Activated T-cell treated with anti-CD3 and anti-CD28 coated beads, Interleukin-2, amount 50 U/mL, for 24 hours (primary cell): ENCODE results near the gene CCDC71.

Experiments used
- DNase-seq: peaks from one replicate; pipeline ENCODE4 v3.0.0-alpha.2; 2020
- H3K27ac Mint-ChIP-seq: 2 replicates; pipeline ENCODE4 v1.8.0; 2020; ENCODE audit warnings: mild to moderate bottlenecking, mixed read lengths
- H3K27me3 Mint-ChIP-seq: 2 replicates; pipeline ENCODE4 v1.8.0; 2020; ENCODE audit warnings: mixed read lengths
- H3K36me3 Mint-ChIP-seq: 2 replicates; pipeline ENCODE4 v1.8.0; 2020; ENCODE audit warnings: low read depth, mixed read lengths
- H3K4me1 Mint-ChIP-seq: 2 replicates; pipeline ENCODE4 v1.8.0; 2020; ENCODE audit warnings: low read depth, mixed read lengths
- H3K4me3 Mint-ChIP-seq: 2 replicates; pipeline ENCODE4 v1.8.0; 2020; ENCODE audit warnings: mild to moderate bottlenecking, moderate library complexity, mixed read lengths
- H3K9me3 Mint-ChIP-seq: 2 replicates; pipeline ENCODE4 v1.8.0; 2020; ENCODE audit warnings: mixed read lengths

Gene CCDC71

DNA sequence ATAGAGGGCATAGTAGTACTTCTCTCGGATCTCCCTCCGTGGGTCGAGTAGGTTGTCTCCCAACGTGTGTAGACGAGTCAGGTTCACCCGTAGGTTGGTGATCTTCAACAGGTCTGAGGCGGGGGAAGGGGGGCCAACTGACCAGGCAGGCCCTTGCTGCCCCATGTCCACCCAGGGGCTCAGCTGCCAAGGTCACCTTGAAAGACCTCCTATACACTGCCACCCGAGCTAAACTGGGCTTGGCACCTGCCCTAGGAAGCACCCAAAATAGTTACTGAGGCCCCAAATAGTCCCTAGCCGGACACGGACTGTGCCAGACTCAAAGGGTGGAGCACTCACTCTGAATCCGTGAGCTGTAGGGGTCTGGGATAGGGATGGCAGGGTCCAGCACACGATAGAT, 35.1 kb downstream of the CCDC71 start:
- Mint-ChIP-seq H3K4me1 (peaks cover 1% of the 10 kb centered on the region), H3K9me3 (no peaks in the 10 kb centered on the region), H3K27ac (no peak overlapping the region), H3K27me3 (peaks cover 27% of the 10 kb centered on the region), H3K36me3 (no peaks in the 10 kb centered on the region), H3K4me3 (no peak overlapping the region)
- DNase-seq = no peak

DNA sequence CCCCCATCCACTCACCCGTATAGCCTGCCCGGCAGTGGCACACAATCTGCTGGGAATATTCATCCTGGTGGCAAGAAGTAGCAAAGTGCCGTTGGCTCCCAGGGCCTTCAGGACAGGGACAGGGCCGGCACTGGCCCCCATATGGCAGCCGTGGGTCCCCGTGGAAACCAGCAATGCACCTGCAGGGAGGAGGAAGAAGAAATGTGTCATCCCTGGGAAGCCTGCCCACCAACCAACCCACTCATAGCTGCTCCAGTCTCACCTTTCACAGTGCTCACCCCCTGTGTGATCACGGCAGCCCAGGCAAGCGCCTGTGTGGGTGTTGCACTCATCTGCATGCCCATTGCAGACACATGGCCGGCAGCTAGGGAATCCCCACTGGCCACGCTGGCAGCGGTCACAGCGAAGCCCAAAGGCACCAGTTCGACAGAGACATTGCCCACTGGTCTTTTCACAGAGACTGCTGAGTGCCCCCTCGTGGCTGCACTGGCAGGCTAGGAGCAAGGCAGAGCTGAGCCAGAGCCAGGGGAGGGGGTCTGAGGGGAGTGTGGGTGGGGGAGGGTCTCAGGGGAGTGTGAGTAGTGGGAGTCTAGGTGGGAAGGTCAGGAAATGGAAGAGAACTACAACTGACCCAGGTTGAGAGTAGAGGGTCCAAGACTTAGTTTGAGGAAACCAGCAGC, 41.0 kb downstream of the CCDC71 start:
- no peak for DNase-seq
- Mint-ChIP-seq H3K9me3 (no peaks in the 10 kb centered on the region), H3K27me3 (no peaks in the 10 kb centered on the region), H3K4me1 (peaks cover 13% of the 10 kb centered on the region), H3K36me3 (peaks cover 3% of the 10 kb centered on the region), H3K4me3 (no peak overlapping the region), H3K27ac (no peak overlapping the region)

- no peak for DNase-seq
- Mint-ChIP-seq H3K4me1 (peaks cover 20% of the 10 kb centered on the region), H3K27ac (no peak overlapping the region), H3K36me3 (peaks cover 7% of the 10 kb centered on the region), H3K27me3 (no peaks in the 10 kb centered on the region), H3K4me3 (no peak overlapping the region), H3K9me3 (no peaks in the 10 kb centered on the region)
Observed at GRCh38 chr3:49124203-49124602, 41.9 kb downstream of the CCDC71 start.

- Mint-ChIP-seq H3K36me3 (peaks cover 13% of the 10 kb centered on the region), H3K4me1 (peaks cover 25% of the 10 kb centered on the region), H3K4me3 (no peak overlapping the region), H3K9me3 (no peaks in the 10 kb centered on the region), H3K27ac (no peak overlapping the region), H3K27me3 (no peaks in the 10 kb centered on the region)
- DNase-seq = no peak
Observed at GRCh38 chr3:49123687-49124086, 42.4 kb downstream of the CCDC71 start.

DNA sequence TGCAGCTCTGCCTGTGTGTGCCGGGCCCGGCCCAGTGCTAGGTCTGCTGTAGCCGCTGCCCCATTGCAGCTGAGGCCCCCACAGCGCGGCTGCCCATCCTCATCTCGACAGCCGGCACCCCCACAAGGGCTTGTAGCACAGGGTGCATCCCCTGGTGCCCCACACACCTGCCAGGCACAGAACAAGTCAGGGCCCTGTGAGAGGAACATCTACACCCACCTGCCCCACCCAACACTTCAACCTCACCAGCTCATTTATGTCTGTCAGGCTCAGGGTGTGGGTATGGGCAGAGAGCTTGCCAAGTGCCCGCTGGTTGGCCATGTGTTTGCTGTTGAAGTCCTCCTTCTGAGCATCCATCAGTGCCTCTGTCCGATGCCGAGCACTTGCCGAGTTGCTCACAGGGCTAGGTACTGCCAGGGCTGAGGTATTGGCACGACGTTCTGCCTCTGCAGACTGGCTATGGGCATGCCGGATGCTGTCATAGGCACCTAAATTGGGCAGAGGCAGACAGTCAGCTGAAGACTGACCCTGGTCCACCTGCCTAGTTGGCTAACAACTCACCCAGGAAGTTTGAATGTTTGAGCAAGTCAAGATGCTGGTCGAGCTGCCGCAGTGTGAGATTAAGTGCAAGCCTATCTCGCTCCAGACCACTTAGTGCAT, 43.1 kb downstream of the CCDC71 start:
- DNase-seq = no peak
- Mint-ChIP-seq H3K27ac (no peak overlapping the region), H3K4me3 (no peak overlapping the region), H3K36me3 (peaks cover 19% of the 10 kb centered on the region), H3K4me1 (peaks cover 25% of the 10 kb centered on the region), H3K27me3 (no peaks in the 10 kb centered on the region), H3K9me3 (no peaks in the 10 kb centered on the region)

DNA sequence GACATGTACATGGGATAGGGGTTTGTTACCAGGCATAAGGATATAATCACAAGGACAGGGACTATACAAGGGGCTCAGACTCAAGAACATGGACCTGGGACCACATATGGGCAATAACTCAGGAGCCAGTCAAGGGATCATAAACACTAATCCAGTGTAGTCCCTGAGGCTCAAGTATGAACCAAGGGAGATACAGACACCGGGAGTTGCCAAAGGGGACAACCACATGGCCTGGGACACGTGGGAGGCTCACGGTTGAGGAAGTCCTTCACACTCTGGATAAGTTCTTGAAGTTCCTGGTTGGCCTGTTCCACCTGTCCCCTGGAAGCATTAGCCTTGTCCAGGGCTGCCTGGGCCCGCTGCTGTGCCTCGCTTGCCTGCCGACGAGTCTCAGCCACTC, 43.7 kb downstream of the CCDC71 start:
- Mint-ChIP-seq H3K27me3 (no peaks in the 10 kb centered on the region), H3K4me1 (peaks cover 27% of the 10 kb centered on the region), H3K4me3 (no peak overlapping the region), H3K9me3 (no peaks in the 10 kb centered on the region), H3K27ac (peak overlapping the region; percentile 93), H3K36me3 (peaks cover 25% of the 10 kb centered on the region)
- DNase-seq = no peak

DNA sequence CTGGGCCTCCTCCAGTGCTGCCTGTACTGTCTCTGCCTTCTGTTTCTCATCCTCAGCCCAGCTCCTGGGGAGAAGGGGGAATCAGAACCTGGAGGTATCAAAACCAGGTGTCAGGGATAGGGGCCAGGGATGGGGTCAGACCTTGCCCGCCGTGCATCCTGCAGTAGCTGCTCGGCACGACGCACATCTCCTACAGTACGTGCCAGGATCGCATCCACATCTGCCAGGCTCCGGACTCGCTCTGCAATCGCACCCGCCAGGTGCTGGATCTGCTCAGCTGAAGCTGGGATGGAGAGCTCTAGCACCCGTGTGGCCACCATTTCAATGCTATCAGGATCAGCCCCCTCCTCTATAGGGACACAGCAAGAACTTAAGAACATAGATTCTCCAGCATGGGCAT, 44.1 kb downstream of the CCDC71 start:
- DNase-seq = no peak
- Mint-ChIP-seq H3K9me3 (no peaks in the 10 kb centered on the region), H3K4me3 (no peak overlapping the region), H3K27ac (peak overlapping the region; percentile 93), H3K4me1 (peaks cover 27% of the 10 kb centered on the region), H3K36me3 (peaks cover 28% of the 10 kb centered on the region), H3K27me3 (no peaks in the 10 kb centered on the region)

GRCh38 chr3:49121132-49121736, 44.9 kb downstream of the CCDC71 start:
- Mint-ChIP-seq H3K27me3 (no peaks in the 10 kb centered on the region), H3K36me3 (peaks cover 34% of the 10 kb centered on the region), H3K27ac (peak overlapping the region; percentile 93), H3K4me1 (peaks cover 27% of the 10 kb centered on the region), H3K4me3 (peak overlapping the region; percentile 87), H3K9me3 (no peaks in the 10 kb centered on the region)
- DNase-seq = no peak

- Mint-ChIP-seq H3K27ac (peak within 1 kb of the TSS; percentile 93), H3K4me1 (peaks cover 29% of the 10 kb centered on the region), H3K36me3 (peaks cover 40% of the 10 kb centered on the region), H3K27me3 (no peaks in the 10 kb centered on the region), H3K9me3 (no peaks in the 10 kb centered on the region), H3K4me3 (peak within 1 kb of the TSS; percentile 87)
- DNase-seq = peak; percentile 97
Observed at GRCh38 chr3:49120438-49121131, 45.5 kb downstream of the CCDC71 start, which contains the start of gene USP19. Gene USP19 (minus strand): TSS chr3:49120823. CDS start chr3:49119145, 1,678 bp downstream.

DNA sequence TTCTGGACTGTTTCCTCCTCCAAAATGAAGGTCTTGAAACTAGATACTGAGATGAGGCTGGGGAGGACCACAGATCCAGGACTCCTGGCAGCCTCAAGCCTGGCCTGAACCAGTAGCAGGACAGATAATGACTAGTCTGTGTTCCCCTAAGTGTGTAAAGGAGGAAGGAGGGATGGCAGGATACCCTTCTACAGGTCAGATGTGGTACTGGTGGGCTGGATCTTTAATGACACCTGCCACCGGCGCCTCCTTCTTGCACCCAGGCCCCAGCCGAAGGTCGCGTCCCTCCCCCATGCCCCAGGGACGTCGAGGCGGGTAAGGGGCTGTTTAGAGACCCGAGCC, 46.1 kb downstream of the CCDC71 start:
- Mint-ChIP-seq H3K36me3 (peaks cover 46% of the 10 kb centered on the region), H3K9me3 (no peaks in the 10 kb centered on the region), H3K4me3 (peak overlapping the region; percentile 87), H3K27me3 (no peaks in the 10 kb centered on the region), H3K4me1 (peaks cover 29% of the 10 kb centered on the region), H3K27ac (peak overlapping the region; percentile 93)
- DNase-seq = no peak

DNA sequence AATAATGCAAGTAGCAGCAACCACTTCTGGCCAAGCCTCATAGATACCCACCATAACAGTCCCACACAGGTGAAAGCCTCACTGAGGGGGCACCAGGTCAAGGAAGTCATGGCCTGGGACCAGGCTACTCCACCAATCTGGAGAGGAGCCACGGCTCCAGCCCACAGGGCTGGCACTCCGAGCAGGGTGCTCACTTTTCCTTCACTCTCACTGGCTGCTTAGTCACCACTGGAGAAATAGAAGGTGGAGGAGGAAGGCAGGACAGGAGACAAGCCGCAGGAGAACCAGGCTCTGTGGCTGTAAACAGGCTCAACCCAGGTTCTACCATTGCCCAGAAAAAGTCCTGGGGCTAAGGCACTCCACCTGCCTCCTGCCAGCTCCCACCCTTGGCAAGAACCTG, 46.7 kb downstream of the CCDC71 start:
- DNase-seq = no peak
- no peaks in the 10 kb centered on the region for H3K9me3 Mint-ChIP-seq
- peak overlapping the region; percentile 87 for H3K4me3 Mint-ChIP-seq
- H3K36me3 Mint-ChIP-seq = peaks cover 52% of the 10 kb centered on the region
- H3K27ac Mint-ChIP-seq = peak overlapping the region; percentile 93
- no peaks in the 10 kb centered on the region for H3K27me3 Mint-ChIP-seq
- peaks cover 29% of the 10 kb centered on the region for H3K4me1 Mint-ChIP-seq

GRCh38 chr3:49119036-49119435, 47.1 kb downstream of the CCDC71 start:
- no peak for DNase-seq
- Mint-ChIP-seq H3K4me3 (peak overlapping the region; percentile 87), H3K27ac (peak overlapping the region; percentile 75), H3K27me3 (no peaks in the 10 kb centered on the region), H3K9me3 (no peaks in the 10 kb centered on the region), H3K36me3 (peaks cover 56% of the 10 kb centered on the region), H3K4me1 (peaks cover 29% of the 10 kb centered on the region)
